Type B pancreatic cell (in vitro differentiated cells): Measurements from ENCODE around the gene TCF4. TPM values are rescaled to one million over a fixed set of nuclear protein-coding genes. Genes with fewer than 3 reads are reported as not detected.

ENCODE experiments used
- DNase-seq: peaks from one replicate; pipeline ENCODE4 v3.0.0; 2021; ENCODE audit warnings: mixed read lengths; ENCODE audit not compliant: unreplicated experiment; ENCODE audit errors: extremely low spot score
- H3K27ac Mint-ChIP-seq: 2 replicates; pipeline ENCODE4 v1.8.0; 2021; ENCODE audit warnings: mild to moderate bottlenecking, mixed read lengths
- H3K27me3 Mint-ChIP-seq: 2 replicates; pipeline ENCODE4 v1.8.0; 2021; ENCODE audit warnings: mixed read lengths
- H3K36me3 Mint-ChIP-seq: 2 replicates; pipeline ENCODE4 v1.8.0; 2021; ENCODE audit warnings: mixed read lengths
- H3K4me1 Mint-ChIP-seq: one replicate; pipeline ENCODE4 v1.8.0; 2021; ENCODE audit warnings: mixed read lengths; ENCODE audit not compliant: unreplicated experiment
- H3K4me3 Mint-ChIP-seq: 2 replicates; pipeline ENCODE4 v1.8.0; 2021; ENCODE audit warnings: mild to moderate bottlenecking, mixed read lengths
- H3K9me3 Mint-ChIP-seq: 2 replicates; pipeline ENCODE4 v1.8.0; 2021; ENCODE audit warnings: mixed read lengths
- total RNA-seq: library from RNA; stranded (reverse); gene quantifications from 2 replicates; pipeline ENCODE4 v1.2.1, GENCODE V29; 2021; ENCODE audit warnings: low replicate concordance
- TF ChIP-seq, protein P1 (sequence below): fragments of 200-600 bp; sonication (generic); conservative IDR thresholded peaks from 2 replicates; pipeline ENCODE4 v1.5.0; 2021; ENCODE audit warnings: antibody characterized with exemption, mild to moderate bottlenecking

The TCF4 gene
- total RNA-seq, 1 donor from 2014 or later, result 189 TPM

- Mint-ChIP-seq H3K4me3 (no peak overlapping the region), H3K27ac (no peak overlapping the region), H3K27me3 (no peaks in the 10 kb centered on the region), H3K9me3 (no peaks in the 10 kb centered on the region), H3K4me1 (peaks cover 44% of the 10 kb centered on the region), H3K36me3 (peaks cover 9% of the 10 kb centered on the region)
- TF ChIP-seq, protein P1, sequence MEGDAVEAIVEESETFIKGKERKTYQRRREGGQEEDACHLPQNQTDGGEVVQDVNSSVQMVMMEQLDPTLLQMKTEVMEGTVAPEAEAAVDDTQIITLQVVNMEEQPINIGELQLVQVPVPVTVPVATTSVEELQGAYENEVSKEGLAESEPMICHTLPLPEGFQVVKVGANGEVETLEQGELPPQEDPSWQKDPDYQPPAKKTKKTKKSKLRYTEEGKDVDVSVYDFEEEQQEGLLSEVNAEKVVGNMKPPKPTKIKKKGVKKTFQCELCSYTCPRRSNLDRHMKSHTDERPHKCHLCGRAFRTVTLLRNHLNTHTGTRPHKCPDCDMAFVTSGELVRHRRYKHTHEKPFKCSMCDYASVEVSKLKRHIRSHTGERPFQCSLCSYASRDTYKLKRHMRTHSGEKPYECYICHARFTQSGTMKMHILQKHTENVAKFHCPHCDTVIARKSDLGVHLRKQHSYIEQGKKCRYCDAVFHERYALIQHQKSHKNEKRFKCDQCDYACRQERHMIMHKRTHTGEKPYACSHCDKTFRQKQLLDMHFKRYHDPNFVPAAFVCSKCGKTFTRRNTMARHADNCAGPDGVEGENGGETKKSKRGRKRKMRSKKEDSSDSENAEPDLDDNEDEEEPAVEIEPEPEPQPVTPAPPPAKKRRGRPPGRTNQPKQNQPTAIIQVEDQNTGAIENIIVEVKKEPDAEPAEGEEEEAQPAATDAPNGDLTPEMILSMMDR, result no peak
- DNase-seq, result no peak
Observed at GRCh38 chr18:55461848-55462247, 126.1 kb downstream of the TCF4 start.

- TF ChIP-seq, protein P1, result no peak
- H3K4me3 Mint-ChIP-seq, result peak overlapping the region; percentile 62
- H3K27ac Mint-ChIP-seq, result no peak overlapping the region
- H3K27me3 Mint-ChIP-seq, result no peaks in the 10 kb centered on the region
- H3K4me1 Mint-ChIP-seq, result peaks cover 44% of the 10 kb centered on the region
- H3K9me3 Mint-ChIP-seq, result no peaks in the 10 kb centered on the region
- DNase-seq, result no peak
- peaks cover 9% of the 10 kb centered on the region for H3K36me3 Mint-ChIP-seq
Observed at GRCh38 chr18:55458456-55459203, 129.4 kb downstream of the TCF4 start.

GRCh38 chr18:55457028-55457427 lies 131.0 kb downstream of the TCF4 start:
- DNase-seq, result no peak
- H3K9me3 Mint-ChIP-seq, result no peaks in the 10 kb centered on the region
- H3K36me3 Mint-ChIP-seq, result peaks cover 9% of the 10 kb centered on the region
- no peaks in the 10 kb centered on the region for H3K27me3 Mint-ChIP-seq
- H3K4me1 Mint-ChIP-seq, result peaks cover 38% of the 10 kb centered on the region
- TF ChIP-seq, protein P1, result no peak
- H3K4me3 Mint-ChIP-seq, result no peak overlapping the region
- no peak overlapping the region for H3K27ac Mint-ChIP-seq

DNA sequence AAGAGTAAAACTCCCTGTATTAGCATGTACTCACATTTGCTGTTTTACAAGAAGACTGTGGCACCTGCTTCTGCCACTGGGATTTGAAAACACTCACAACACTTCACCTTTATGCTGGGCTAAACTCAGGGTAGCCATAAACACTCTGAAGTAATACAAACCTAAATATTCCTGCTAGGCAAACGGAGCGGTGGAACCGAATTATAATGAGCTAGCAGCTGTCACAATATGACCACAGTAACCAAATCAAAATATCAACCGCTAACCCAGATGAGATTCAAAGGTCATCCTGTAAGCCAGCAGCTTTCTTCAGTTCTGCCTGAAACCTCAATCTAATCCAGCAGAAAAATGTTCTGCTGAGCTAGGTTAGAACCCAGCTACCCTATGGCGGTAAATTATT lies 132.1 kb downstream of the TCF4 start:
- TF ChIP-seq, protein P1, result no peak
- Mint-ChIP-seq H3K4me1 (peaks cover 41% of the 10 kb centered on the region), H3K27me3 (no peaks in the 10 kb centered on the region), H3K4me3 (no peak overlapping the region), H3K27ac (no peak overlapping the region), H3K9me3 (no peaks in the 10 kb centered on the region), H3K36me3 (peaks cover 9% of the 10 kb centered on the region)
- no peak for DNase-seq

GRCh38 chr18:55453186-55453585 lies 134.8 kb downstream of the TCF4 start:
- Mint-ChIP-seq H3K27ac (no peak overlapping the region), H3K36me3 (peaks cover 4% of the 10 kb centered on the region), H3K4me1 (peaks cover 30% of the 10 kb centered on the region), H3K9me3 (no peaks in the 10 kb centered on the region), H3K27me3 (no peaks in the 10 kb centered on the region), H3K4me3 (no peak overlapping the region)
- DNase-seq, result no peak
- TF ChIP-seq, protein P1, result no peak
